MCF 10A (cell line): ENCODE measurements around the gene DENND5A. TPM values are rescaled to one million over a fixed set of nuclear protein-coding genes. Genes with fewer than 3 reads are reported as not detected.

Experiments
- BruUV-seq: library from RNA; stranded (reverse); fragments of 400-500 nt; replicated peaks from 2 replicates; lab custom pipeline; 2021; lab: Mats Ljungman, UMichigan
- CTCF ChIA-PET: fragments of 300-600 bp; sonication (Branson Sonifier 250); formaldehyde crosslinking; extraction: SDS; loops from one replicate; lab custom pipeline; 2021; ENCODE audit warnings: antibody characterized with exemption, inconsistent platforms; lab: Yijun Ruan, JAX
- POLR2A ChIA-PET: fragments of 300-600, 350-650 bp; sonication (Branson Sonifier 250); formaldehyde crosslinking; extraction: SDS; loops from one replicate; lab custom pipeline; 2020; ENCODE audit warnings: antibody characterized with exemption, inconsistent platforms; lab: Yijun Ruan, JAX
- DNase-seq: peaks from one replicate; pipeline ENCODE4 v3.0.0-alpha.2; 2018; ENCODE audit not compliant: unreplicated experiment
- H3K27ac Mint-ChIP-seq: one replicate; pipeline ENCODE4 v1.8.0; 2022; ENCODE audit warnings: mild to moderate bottlenecking, low read depth, mixed read lengths; ENCODE audit not compliant: unreplicated experiment
- H3K27me3 Mint-ChIP-seq: one replicate; pipeline ENCODE4 v1.8.0; 2022; ENCODE audit warnings: mixed read lengths; ENCODE audit not compliant: insufficient read depth, unreplicated experiment
- H3K36me3 Mint-ChIP-seq: one replicate; pipeline ENCODE4 v1.8.0; 2022; ENCODE audit warnings: mild to moderate bottlenecking, moderate library complexity, mixed read lengths; ENCODE audit not compliant: insufficient read depth, unreplicated experiment
- H3K4me1 Mint-ChIP-seq: one replicate; pipeline ENCODE4 v1.8.0; 2022; ENCODE audit warnings: mixed read lengths; ENCODE audit not compliant: insufficient read depth, unreplicated experiment
- H3K4me3 Mint-ChIP-seq: one replicate; pipeline ENCODE4 v1.8.0; 2022; ENCODE audit warnings: mild to moderate bottlenecking, moderate library complexity, mixed read lengths; ENCODE audit not compliant: unreplicated experiment
- H3K9me3 Mint-ChIP-seq: one replicate; pipeline ENCODE4 v1.8.0; 2022; ENCODE audit warnings: mixed read lengths; ENCODE audit not compliant: unreplicated experiment
- CTCF ChIP-seq: fragments of 200-600 bp; IDR thresholded peaks from one replicate; pipeline ENCODE4 v1.8.0; 2022; ENCODE audit warnings: antibody characterized with exemption, mild to moderate bottlenecking; ENCODE audit not compliant: unreplicated experiment
- intact Hi-C: fragments of 100-400 bp; cut with micrococcal nuclease; formaldehyde crosslinking; loops from 2 replicates; pipeline ENCODE4 v1.14.1; 2022
- total RNA-seq: library from RNA; stranded (reverse); gene quantifications from 2 replicates; pipeline ENCODE4 v1.2.3, GENCODE V29; 2022

DENND5A gene
- total RNA-seq, 1 experiment from 2014 or later = 55.4 TPM

GRCh38 chr11:9254416-9254815 is 10.7 kb downstream of the DENND5A start:
- Mint-ChIP-seq H3K27ac (no peak overlapping the region), H3K9me3 (no peaks in the 10 kb centered on the region), H3K27me3 (no peaks in the 10 kb centered on the region), H3K4me3 (no peak overlapping the region), H3K36me3 (peaks cover 11% of the 10 kb centered on the region), H3K4me1 (peaks cover 6% of the 10 kb centered on the region)
- BruUV-seq = no TSS peak
- ChIA-PET POLR2A (interaction anchor here (1.7 kb wide), 1 partner anchor 10 kb away, joined by 5 read pairs; the partner anchor contains the start of gene DENND5A), CTCF (interaction anchor here (0.6 to 0.8 kb wide), 3 partner anchors 23 to 582 kb away, joined by 3 to 4 read pairs (median 4); no protein-coding TSS in a partner anchor)
- intact Hi-C loops = no loop called here
- TF ChIP-seq CTCF = no peak
- no peak for DNase-seq

GRCh38 chr11:9253086-9253485 is 12.1 kb downstream of the DENND5A start:
- intact Hi-C loops = no loop called here
- Mint-ChIP-seq H3K27me3 (no peaks in the 10 kb centered on the region), H3K9me3 (no peaks in the 10 kb centered on the region), H3K27ac (no peak overlapping the region), H3K4me3 (no peak overlapping the region), H3K4me1 (peaks cover 6% of the 10 kb centered on the region), H3K36me3 (peaks cover 6% of the 10 kb centered on the region)
- no peak for TF ChIP-seq CTCF
- DNase-seq = no peak
- ChIA-PET CTCF (no interaction called here), POLR2A (interaction anchor here (0.6 to 1.7 kb wide), 2 partner anchors 11 to 46 kb away, joined by 4 to 5 read pairs; partner anchors contain the start of gene DENND5A)
- no TSS peak for BruUV-seq

- peak; percentile 61 for DNase-seq
- peak overlapping the region; percentile 59 for H3K27ac Mint-ChIP-seq
- H3K4me3 Mint-ChIP-seq = no peak overlapping the region
- no TSS peak for BruUV-seq
- no peaks in the 10 kb centered on the region for H3K27me3 Mint-ChIP-seq
- H3K36me3 Mint-ChIP-seq = peaks cover 6% of the 10 kb centered on the region
- H3K4me1 Mint-ChIP-seq = peaks cover 1% of the 10 kb centered on the region
- CTCF ChIA-PET = interaction anchor here (0.6 to 1.1 kb wide), 2 partner anchors 14 to 75 kb away, joined by 3 to 4 read pairs; partner anchors contain the start of gene DENND5A
- POLR2A ChIA-PET = interaction anchor here (0.6 to 1.2 kb wide), 2 partner anchors 14 to 80 kb away, joined by 4 read pairs; partner anchors contain the start of gene DENND5A
- no peak for TF ChIP-seq CTCF
- intact Hi-C loops = no loop called here
- no peaks in the 10 kb centered on the region for H3K9me3 Mint-ChIP-seq
Measured at GRCh38 chr11:9251311-9251710, 13.8 kb downstream of the DENND5A start.

- ChIA-PET POLR2A (interaction anchor here (0.6 to 1.2 kb wide), 3 partner anchors 12 to 107 kb away, joined by 3 to 4 read pairs (median 4); partner anchors contain the start of gene DENND5A), CTCF (interaction anchor here (0.6 to 1.0 kb wide), 4 partner anchors 11 to 243 kb away, joined by 3 read pairs; no protein-coding TSS in a partner anchor)
- intact Hi-C loops = no loop called here
- H3K9me3 Mint-ChIP-seq = no peaks in the 10 kb centered on the region
- DNase-seq = no peak
- BruUV-seq = no TSS peak
- H3K27ac Mint-ChIP-seq = no peak overlapping the region
- no peak overlapping the region for H3K4me3 Mint-ChIP-seq
- TF ChIP-seq CTCF = no peak
- peaks cover 6% of the 10 kb centered on the region for H3K36me3 Mint-ChIP-seq
- H3K27me3 Mint-ChIP-seq = no peaks in the 10 kb centered on the region
- no peaks in the 10 kb centered on the region for H3K4me1 Mint-ChIP-seq
Measured at GRCh38 chr11:9250139-9250582, 15.0 kb downstream of the DENND5A start.
